Mesenchymal stem cell (in vitro differentiated cells and primary cell): ENCODE measurements around the gene DHRS7C.
A peak's percentile ranks its signal among the peaks of the same experiment; 100 is the strongest.

Source experiments
- DNase-seq: peaks from one replicate; pipeline ENCODE4 v3.0.0-alpha.2; 2013
- H2AFZ ChIP-seq: one replicate; pipeline ENCODE4 v1.6.1; 2013; ENCODE audit warnings: low read depth, mild to moderate bottlenecking, control low read depth, inconsistent platforms, low read length, moderate library complexity
- H2AK5ac ChIP-seq: 2 replicates; pipeline ENCODE4 v1.6.1; 2013; ENCODE audit warnings: low read length, moderate library complexity, mild to moderate bottlenecking, inconsistent platforms; ENCODE audit not compliant: severe bottlenecking
- H2BK120ac ChIP-seq: one replicate; pipeline ENCODE4 v1.6.1; 2013; ENCODE audit warnings: low read depth, mild to moderate bottlenecking, inconsistent platforms, low read length, moderate library complexity
- H2BK12ac ChIP-seq, 2 experiments: one replicate each; pipeline ENCODE4 v1.6.1; 2013; ENCODE audit warnings: inconsistent platforms in 2 of 2, low read length in 2 of 2, mild to moderate bottlenecking in 2 of 2, moderate library complexity in 2 of 2, control low read depth in 1 of 2
- H2BK15ac ChIP-seq: one replicate; pipeline ENCODE4 v1.6.1; 2013; ENCODE audit warnings: mild to moderate bottlenecking, low read depth, inconsistent platforms; ENCODE audit not compliant: poor library complexity, severe bottlenecking
- H2BK5ac ChIP-seq: 2 replicates; pipeline ENCODE4 v1.6.1; 2013; ENCODE audit warnings: low read depth, mild to moderate bottlenecking, low read length, control low read depth, inconsistent platforms; ENCODE audit not compliant: poor library complexity, severe bottlenecking
- H3K14ac ChIP-seq, 2 experiments: one replicate each; pipeline ENCODE4 v1.6.1; 2013; ENCODE audit warnings: inconsistent platforms in 2 of 2, low read length in 2 of 2, control low read depth in 1 of 2, mild to moderate bottlenecking in 1 of 2, moderate library complexity in 1 of 2
- H3K18ac ChIP-seq, 2 experiments: one replicate each; pipeline ENCODE4 v1.6.1; 2013; ENCODE audit warnings: inconsistent platforms in 2 of 2, low read length in 2 of 2, control low read depth in 1 of 2, low read depth in 1 of 2, mild to moderate bottlenecking in 1 of 2
- H3K23ac ChIP-seq, 2 experiments: one replicate each; pipeline ENCODE4 v1.6.1; 2013; ENCODE audit warnings: inconsistent platforms in 2 of 2, low read length in 2 of 2, mild to moderate bottlenecking in 2 of 2, moderate library complexity in 2 of 2, control low read depth in 1 of 2
- H3K27ac ChIP-seq: 2 replicates; pipeline ENCODE4 v1.5.1; 2013; ENCODE audit warnings: mild to moderate bottlenecking, moderate library complexity, low read length, control low read depth, inconsistent platforms; ENCODE audit not compliant: poor library complexity, severe bottlenecking
- H3K27me3 ChIP-seq, 2 experiments: 2 replicates each; pipeline versions ENCODE4 v1.6.1 to v1.7.0; 2013; ENCODE audit warnings: low read length in 2 of 2, mild to moderate bottlenecking in 2 of 2, moderate library complexity in 2 of 2, control low read depth in 1 of 2, inconsistent platforms in 1 of 2; ENCODE audit not compliant: control insufficient read depth in 1 of 2, insufficient read depth in 1 of 2
- H3K36me3 ChIP-seq, 2 experiments: 2 replicates each; pipeline versions ENCODE4 v1.6.1 to v1.7.0; 2013; ENCODE audit warnings: low read length in 2 of 2, control low read depth in 1 of 2, inconsistent platforms in 1 of 2, low read depth in 1 of 2, mild to moderate bottlenecking in 1 of 2; ENCODE audit not compliant: insufficient read depth in 2 of 2, control insufficient read depth in 1 of 2
- H3K4ac ChIP-seq, 2 experiments: one replicate each; pipeline ENCODE4 v1.6.1; 2013; ENCODE audit warnings: inconsistent platforms in 2 of 2, low read length in 2 of 2, mild to moderate bottlenecking in 2 of 2, moderate library complexity in 2 of 2, control low read depth in 1 of 2, low read depth in 1 of 2
- H3K4me1 ChIP-seq: 2 replicates; pipeline ENCODE4 v1.6.1; 2013; ENCODE audit warnings: low read depth, low read length, control low read depth; ENCODE audit not compliant: control insufficient read depth, insufficient read depth
- H3K4me2 ChIP-seq: 2 replicates; pipeline ENCODE4 v1.6.1; 2013; ENCODE audit warnings: low read length, mild to moderate bottlenecking, inconsistent platforms; ENCODE audit not compliant: poor library complexity, severe bottlenecking
- H3K4me3 ChIP-seq, 2 experiments: 2 replicates each; pipeline versions ENCODE4 v1.5.1 to v1.7.0; 2013; ENCODE audit warnings: low read length in 2 of 2, mild to moderate bottlenecking in 2 of 2, control low read depth in 1 of 2, low read depth in 1 of 2; ENCODE audit not compliant: insufficient read depth in 1 of 2
- H3K79me1 ChIP-seq: replicated peaks from 2 replicates; pipeline ENCODE4 v1.6.1; 2013; ENCODE audit warnings: mild to moderate bottlenecking, control low read depth, low read length, inconsistent platforms; ENCODE audit not compliant: poor library complexity, severe bottlenecking
- H3K9ac ChIP-seq: 2 replicates; pipeline ENCODE4 v1.7.0; 2013; ENCODE audit warnings: mild to moderate bottlenecking, low read length, moderate library complexity
- H3K9me3 ChIP-seq: 2 replicates; pipeline ENCODE4 v1.7.0; 2013; ENCODE audit warnings: mild to moderate bottlenecking, low read length; ENCODE audit not compliant: control insufficient read depth
- H4K8ac ChIP-seq: one replicate; pipeline ENCODE4 v1.6.1; 2013; ENCODE audit warnings: inconsistent platforms, mild to moderate bottlenecking, low read length, moderate library complexity
- H4K91ac ChIP-seq: one replicate; pipeline ENCODE4 v1.6.1; 2013; ENCODE audit warnings: mild to moderate bottlenecking, low read length, inconsistent platforms
- WGBS: methylation state at CpG from one replicate; pipeline ENCODE4 v1.1.7; 2013; ENCODE audit warnings: mixed read lengths; 5-methylcytosine and 5-hydroxymethylcytosine counted together

DHRS7C gene

GRCh38 chr17:9820448-9820847 lies 29.1 kb upstream of the DHRS7C start:
- no peak overlapping the region for H3K23ac ChIP-seq
- H3K27ac ChIP-seq, result no peak overlapping the region
- no peak overlapping the region for H2BK12ac ChIP-seq
- no peak overlapping the region for H4K8ac ChIP-seq
- H3K36me3 ChIP-seq, result no peaks in the 10 kb centered on the region
- peaks cover 0 to 27% of the 10 kb centered on the region in 2 experiments for H3K27me3 ChIP-seq
- peaks cover 2% of the 10 kb centered on the region for H3K4me1 ChIP-seq
- no peak overlapping the region for H2BK5ac ChIP-seq
- no peaks in the 10 kb centered on the region for H3K79me1 ChIP-seq
- DNase-seq, result no peak
- H3K4ac ChIP-seq, result no peak overlapping the region
- no peak overlapping the region for H3K18ac ChIP-seq
- H3K4me3 ChIP-seq, result no peak overlapping the region
- H2AFZ ChIP-seq, result no peak overlapping the region
- H4K91ac ChIP-seq, result no peak overlapping the region
- no peak overlapping the region for H2BK15ac ChIP-seq
- H3K9ac ChIP-seq, result no peak overlapping the region
- H2AK5ac ChIP-seq, result no peak overlapping the region
- 79% methylated on average over 3 of the region's 3 CpGs for WGBS
- no peak overlapping the region for H3K14ac ChIP-seq
- H3K4me2 ChIP-seq, result no peak overlapping the region
- no peak overlapping the region for H2BK120ac ChIP-seq
- H3K9me3 ChIP-seq, result no peaks in the 10 kb centered on the region

DNA sequence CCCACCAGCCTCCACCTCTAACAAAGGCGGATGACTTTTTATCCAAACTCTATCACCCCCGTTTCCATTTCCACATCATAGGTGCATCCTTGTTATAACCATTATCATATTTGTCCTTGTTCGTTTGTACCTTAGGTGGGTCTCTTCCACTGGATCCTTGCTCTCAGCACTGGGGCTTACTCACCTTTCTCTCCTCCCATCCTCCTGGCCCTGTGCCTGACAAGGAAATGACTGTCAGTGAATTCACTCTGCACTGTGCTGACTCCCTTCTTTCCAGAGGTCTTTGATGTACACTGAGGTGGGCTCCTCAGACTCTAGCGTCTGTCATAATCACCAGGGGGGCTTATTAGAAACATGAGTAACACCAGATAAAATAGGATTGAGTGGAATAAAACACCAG lies 27.4 kb upstream of the DHRS7C start:
- H3K27ac ChIP-seq, result no peak overlapping the region
- DNase-seq, result no peak
- H4K8ac ChIP-seq, result no peak overlapping the region
- no peaks in the 10 kb centered on the region for H3K36me3 ChIP-seq
- no peak overlapping the region for H3K23ac ChIP-seq
- WGBS, result 64% methylated on average over 4 of the region's 4 CpGs
- H2BK120ac ChIP-seq, result no peak overlapping the region
- H3K79me1 ChIP-seq, result no peaks in the 10 kb centered on the region
- peak overlapping the region; percentile 29 for H2AK5ac ChIP-seq
- H2BK5ac ChIP-seq, result no peak overlapping the region
- H3K18ac ChIP-seq, result no peak overlapping the region
- H2BK12ac ChIP-seq, result no peak overlapping the region
- H3K4me1 ChIP-seq, result peaks cover 2% of the 10 kb centered on the region
- H3K4me2 ChIP-seq, result no peak overlapping the region
- H2BK15ac ChIP-seq, result no peak overlapping the region
- no peak overlapping the region for H4K91ac ChIP-seq
- H2AFZ ChIP-seq, result no peak overlapping the region
- no peak overlapping the region for H3K4me3 ChIP-seq
- H3K4ac ChIP-seq, result no peak overlapping the region
- no peaks in the 10 kb centered on the region for H3K9me3 ChIP-seq
- H3K9ac ChIP-seq, result no peak overlapping the region
- peaks cover 0 to 16% of the 10 kb centered on the region in 2 experiments for H3K27me3 ChIP-seq
- no peak overlapping the region for H3K14ac ChIP-seq

DNA sequence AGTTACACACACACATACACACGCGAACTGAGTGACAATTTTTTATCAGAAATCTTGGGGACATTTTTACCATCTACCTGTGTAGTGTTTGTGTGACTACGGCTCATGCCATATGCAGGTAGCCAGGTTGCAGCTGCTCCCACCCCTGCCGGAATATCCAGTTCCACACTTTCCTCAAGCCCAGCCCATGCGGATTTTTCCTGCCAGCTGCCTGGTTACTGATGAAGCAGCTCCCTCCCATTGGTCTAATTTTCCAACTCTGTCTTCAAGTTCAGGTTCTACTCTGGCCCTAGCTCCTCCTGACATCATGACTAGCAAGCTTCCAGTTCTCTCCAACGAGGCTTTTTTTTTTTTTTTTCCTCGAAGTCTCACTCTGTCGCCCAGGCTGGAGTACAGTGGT lies 25.7 kb upstream of the DHRS7C start:
- H2AK5ac ChIP-seq, result no peak overlapping the region
- H3K18ac ChIP-seq, result no peak overlapping the region
- DNase-seq, result peak; percentile 76
- H2AFZ ChIP-seq, result no peak overlapping the region
- peaks cover 2% of the 10 kb centered on the region for H3K4me1 ChIP-seq
- H4K91ac ChIP-seq, result no peak overlapping the region
- no peak overlapping the region for H4K8ac ChIP-seq
- H3K36me3 ChIP-seq, result no peaks in the 10 kb centered on the region
- H2BK15ac ChIP-seq, result no peak overlapping the region
- no peak overlapping the region for H3K27ac ChIP-seq
- H3K4me3 ChIP-seq, result no peak overlapping the region
- H3K14ac ChIP-seq, result no peak overlapping the region
- H3K23ac ChIP-seq, result no peak overlapping the region
- H3K9ac ChIP-seq, result no peak overlapping the region
- 75% methylated on average over 8 of the region's 8 CpGs for WGBS
- H3K9me3 ChIP-seq, result no peaks in the 10 kb centered on the region
- no peak overlapping the region for H3K4me2 ChIP-seq
- H2BK12ac ChIP-seq, result no peak overlapping the region
- H3K79me1 ChIP-seq, result no peaks in the 10 kb centered on the region
- peaks cover 0 to 16% of the 10 kb centered on the region in 2 experiments for H3K27me3 ChIP-seq
- no peak overlapping the region for H2BK5ac ChIP-seq
- no peak overlapping the region for H3K4ac ChIP-seq
- no peak overlapping the region for H2BK120ac ChIP-seq

- H3K9ac ChIP-seq, result no peak overlapping the region
- no peaks in the 10 kb centered on the region for H3K9me3 ChIP-seq
- H3K79me1 ChIP-seq, result no peaks in the 10 kb centered on the region
- H3K27me3 ChIP-seq, result peaks cover 0 to 17% of the 10 kb centered on the region in 2 experiments
- no peak overlapping the region for H3K14ac ChIP-seq
- no peak overlapping the region for H2AFZ ChIP-seq
- no peak overlapping the region for H3K4ac ChIP-seq
- no peak overlapping the region for H4K91ac ChIP-seq
- WGBS, result 51% methylated on average over 10 of the region's 10 CpGs
- H2BK120ac ChIP-seq, result no peak overlapping the region
- H2BK12ac ChIP-seq, result no peak overlapping the region
- no peak overlapping the region for H3K4me3 ChIP-seq
- H2BK15ac ChIP-seq, result no peak overlapping the region
- no peak overlapping the region for H4K8ac ChIP-seq
- H2BK5ac ChIP-seq, result no peak overlapping the region
- H3K36me3 ChIP-seq, result no peaks in the 10 kb centered on the region
- no peak overlapping the region for H3K27ac ChIP-seq
- no peak overlapping the region for H3K4me2 ChIP-seq
- H3K4me1 ChIP-seq, result no peaks in the 10 kb centered on the region
- no peak overlapping the region for H3K18ac ChIP-seq
- no peak overlapping the region for H2AK5ac ChIP-seq
- DNase-seq, result no peak
- no peak overlapping the region for H3K23ac ChIP-seq
These were observed 25.1 kb upstream of the DHRS7C start for GRCh38 chr17:9816472-9816871.
